GM21619 (cell line): ENCODE results near the gene PKP4.

ENCODE experiments used
- ATAC-seq: cut with Tn5 transposase; IDR thresholded peaks from one replicate; pipeline ENCODE4 v1.9.1; 2021; ENCODE audit not compliant: unreplicated experiment

Gene PKP4

GRCh38 chr2:158714420-158714819 lies 257.7 kb downstream of the PKP4 start:
- no peak for ATAC-seq

GRCh38 chr2:158715357-158715756 lies 258.6 kb downstream of the PKP4 start:
- ATAC-seq, result no peak

DNA sequence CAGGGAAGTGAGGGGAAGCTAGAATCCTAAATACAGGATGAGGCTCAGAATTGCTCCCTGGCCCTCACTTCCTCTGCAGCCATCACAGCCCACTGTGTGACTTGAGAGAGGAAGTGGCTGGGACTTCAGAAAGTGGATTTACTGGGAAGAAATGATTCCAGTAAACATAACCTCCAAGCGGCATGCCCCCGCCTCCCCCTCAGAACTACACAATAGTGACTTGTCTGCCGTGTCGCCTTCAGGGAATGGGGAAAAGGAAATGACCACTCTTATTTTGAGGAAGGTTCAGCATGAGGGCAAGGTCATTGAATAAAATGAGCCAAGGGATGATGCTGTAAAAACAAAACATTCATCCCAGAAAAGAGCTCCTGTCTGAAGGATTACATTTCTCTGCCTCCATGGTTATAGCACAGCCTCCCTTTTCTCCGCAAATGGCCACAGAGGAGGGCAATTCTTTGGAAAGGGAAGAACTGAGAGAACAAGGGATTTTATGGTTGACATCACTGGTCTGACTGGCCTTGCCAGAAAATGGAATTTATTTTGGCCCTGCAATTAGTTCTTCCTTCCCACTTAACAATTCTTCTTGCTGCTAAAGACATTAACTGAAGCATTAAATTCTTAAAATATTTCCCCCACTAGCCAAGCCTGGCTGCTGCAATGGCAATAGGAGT lies 259.5 kb downstream of the PKP4 start:
- no peak for ATAC-seq

DNA sequence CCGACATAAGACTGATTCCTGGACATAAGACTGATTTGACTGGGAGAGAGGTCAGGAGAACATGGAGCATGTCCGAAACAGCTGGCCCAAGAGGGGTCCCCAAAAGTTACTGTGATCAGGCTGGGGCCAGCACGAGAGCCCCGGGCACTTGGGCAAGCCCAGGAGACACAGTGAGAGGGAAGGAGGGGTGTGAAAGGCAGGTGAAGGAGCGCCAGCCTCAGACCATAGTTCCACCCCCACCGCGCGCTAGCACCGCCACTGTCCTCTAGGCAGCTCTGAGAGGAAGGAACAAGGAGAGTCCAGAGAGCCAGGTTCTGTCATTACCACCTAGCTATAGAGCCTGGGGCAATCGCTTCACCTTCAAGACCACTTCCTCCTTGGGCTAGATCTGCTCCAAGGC lies 260.2 kb downstream of the PKP4 start:
- ATAC-seq, result no peak

DNA sequence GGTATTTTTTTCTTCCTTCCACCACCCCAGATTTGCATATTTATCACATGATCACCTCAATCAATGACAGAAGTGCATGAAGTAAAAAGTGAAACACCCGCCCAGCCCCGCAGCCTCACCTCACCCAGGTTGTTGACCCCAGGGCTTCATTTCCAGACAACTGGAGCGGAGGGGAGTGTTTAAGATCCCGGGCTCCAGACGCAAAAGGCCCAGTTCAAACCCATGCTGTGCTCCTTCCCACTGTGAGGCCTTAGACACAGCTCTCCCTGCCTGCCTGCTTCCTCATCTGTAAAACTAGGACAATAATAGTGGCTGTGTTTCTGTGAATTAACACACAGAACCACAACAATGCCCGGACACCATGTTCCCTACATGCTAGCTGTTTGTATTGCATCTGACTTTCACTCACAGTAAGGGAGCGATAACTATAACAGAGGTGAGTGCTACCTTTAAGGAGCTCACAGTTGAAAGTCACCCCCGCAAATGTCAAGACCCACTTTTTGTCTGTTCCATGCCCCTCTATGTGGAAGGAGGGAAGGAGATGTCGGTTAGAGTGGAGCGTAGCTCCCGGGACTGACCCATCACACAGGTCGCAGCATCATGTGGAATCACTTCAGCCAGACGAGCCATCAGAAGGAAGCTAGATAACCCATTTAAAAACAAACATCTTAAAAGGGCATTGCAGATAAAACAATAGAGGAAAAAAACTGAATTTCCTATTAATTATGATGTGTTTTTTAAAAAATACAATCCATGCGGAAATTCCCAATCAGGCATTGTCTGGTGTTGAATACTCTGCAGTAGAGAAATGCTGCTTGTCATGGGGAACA lies 260.8 kb downstream of the PKP4 start:
- no peak for ATAC-seq

DNA sequence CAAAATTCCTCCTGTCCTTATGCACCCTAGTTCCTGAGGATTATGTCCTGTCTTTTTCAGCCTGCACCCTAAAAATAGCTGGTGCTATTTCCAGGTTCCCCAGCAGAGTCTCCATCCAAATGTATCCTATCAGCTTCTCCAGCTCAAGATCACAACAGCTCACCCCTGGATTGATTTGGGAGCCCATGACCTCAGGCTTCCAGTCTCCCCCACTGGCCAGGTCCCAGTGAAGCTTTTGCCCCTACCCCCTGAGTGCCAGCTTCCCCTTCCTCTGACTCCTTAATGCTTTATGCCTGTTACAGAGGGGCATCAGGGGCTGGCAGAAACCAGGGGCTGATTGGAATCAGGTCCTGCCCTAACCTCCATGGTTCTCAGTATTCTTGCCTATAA lies 261.4 kb downstream of the PKP4 start:
- ATAC-seq, result no peak

DNA sequence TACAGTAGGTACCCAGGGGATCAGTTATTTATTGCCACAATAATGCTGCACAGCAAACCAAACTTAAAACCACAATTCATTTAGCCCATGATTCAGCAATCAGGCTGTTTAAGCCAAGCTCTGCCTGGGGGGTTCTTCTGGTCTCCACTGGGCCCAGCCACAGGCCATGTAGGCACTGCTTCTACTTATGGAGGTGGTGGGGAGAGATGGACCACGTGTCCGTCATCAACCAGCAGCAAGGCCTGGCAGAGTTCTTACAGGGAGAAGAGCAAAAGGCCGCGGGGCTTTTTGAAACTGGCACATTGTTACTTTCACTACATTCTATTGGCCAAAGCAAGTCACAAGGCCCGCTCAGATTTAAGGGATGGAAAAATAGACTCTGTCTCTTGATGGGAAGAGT lies 262.1 kb downstream of the PKP4 start:
- ATAC-seq, result no peak

DNA sequence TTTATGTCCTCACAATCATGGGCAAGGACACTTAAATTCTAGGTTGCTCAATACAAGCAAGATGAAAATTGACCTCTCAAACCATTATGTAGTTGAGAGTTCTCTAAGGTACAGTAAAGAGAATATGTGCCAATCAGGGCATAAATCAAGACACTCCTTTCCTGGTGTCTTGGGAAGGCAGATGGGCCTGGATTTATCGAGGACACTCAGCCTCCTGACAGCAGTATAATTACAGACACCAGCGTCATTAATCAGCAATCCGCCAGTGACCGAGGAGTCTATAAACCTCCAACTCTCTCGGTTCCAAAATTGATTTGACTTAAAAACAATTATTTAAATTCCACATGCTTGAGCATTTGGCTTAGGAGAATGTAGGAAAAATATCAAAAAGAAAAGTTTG lies 262.7 kb downstream of the PKP4 start:
- no peak for ATAC-seq

DNA sequence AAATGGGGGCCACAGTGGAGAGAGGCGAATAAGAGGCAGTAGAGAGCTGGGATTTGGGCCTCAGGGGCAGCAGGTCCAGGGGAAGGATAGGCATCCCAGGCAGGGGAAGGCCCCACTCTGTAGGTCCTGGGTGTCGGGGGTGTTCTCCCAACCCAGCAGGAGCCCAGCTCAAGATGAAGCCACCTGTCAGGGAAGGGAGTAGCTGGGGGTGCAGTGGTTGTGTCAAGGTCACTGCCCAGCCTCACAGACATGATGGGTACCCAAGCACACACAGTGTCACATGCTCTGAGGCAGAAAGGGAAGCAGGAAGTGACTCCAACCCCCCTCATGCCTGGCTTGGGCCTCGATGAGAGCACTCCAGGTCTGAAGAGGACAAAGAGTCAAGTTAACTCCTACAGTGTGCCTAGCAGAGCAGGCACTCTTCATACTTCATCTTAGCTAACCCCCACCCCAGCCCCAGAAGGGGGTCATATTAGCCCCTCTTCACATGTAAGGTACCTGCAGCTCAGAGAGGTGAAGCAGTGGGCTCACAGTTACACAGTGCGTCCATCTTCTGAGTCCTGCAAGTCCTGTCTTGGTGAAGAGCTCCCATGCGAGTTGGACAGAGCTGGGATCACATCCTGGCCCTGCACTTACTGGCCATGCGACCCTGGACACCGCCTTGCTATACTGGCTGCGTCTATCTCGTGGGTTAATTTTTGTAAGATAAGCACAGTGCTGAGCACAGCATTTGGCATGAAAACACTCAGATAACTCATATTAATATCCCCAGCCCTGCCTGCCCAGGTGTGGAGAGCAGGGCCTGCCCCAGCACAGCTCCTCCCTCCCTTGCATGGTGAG lies 265.7 kb downstream of the PKP4 start:
- no peak for ATAC-seq

DNA sequence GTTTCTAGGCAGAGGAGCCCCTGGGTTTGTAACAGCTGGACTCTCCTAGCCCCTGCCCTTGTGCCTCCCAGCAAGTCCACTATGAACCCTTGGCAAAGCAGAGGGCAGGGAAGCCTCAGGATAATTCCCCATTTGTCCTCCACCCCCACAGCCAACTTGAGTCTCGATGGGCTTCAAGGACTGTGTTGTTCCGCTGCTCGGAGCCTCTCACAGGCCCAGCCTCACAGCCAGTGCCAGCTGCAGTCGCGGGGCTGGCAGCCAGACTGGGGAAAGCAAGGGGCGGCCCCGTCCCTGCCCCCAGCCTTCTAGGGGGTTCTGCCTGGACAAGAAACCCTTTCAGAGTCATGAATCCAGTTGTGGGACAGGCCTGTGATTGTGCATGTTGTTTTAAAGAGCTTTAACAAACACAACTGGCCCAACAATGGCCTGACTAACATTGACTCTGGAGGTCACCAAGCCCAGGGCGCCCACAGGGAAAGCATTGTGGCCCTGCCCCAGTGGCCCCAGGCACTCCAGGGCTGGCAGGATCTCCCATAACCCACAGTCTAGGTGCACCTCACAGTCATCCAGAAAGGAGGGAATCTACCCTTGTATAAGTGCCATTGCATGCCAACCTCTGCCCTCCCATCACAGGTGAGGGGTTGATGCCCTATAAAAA lies 266.6 kb downstream of the PKP4 start:
- ATAC-seq, result no peak

GRCh38 chr2:158723921-158724802 lies 267.4 kb downstream of the PKP4 start:
- ATAC-seq, result no peak

- ATAC-seq, result no peak
These were observed 268.1 kb downstream of the PKP4 start for GRCh38 chr2:158724803-158725381.

DNA sequence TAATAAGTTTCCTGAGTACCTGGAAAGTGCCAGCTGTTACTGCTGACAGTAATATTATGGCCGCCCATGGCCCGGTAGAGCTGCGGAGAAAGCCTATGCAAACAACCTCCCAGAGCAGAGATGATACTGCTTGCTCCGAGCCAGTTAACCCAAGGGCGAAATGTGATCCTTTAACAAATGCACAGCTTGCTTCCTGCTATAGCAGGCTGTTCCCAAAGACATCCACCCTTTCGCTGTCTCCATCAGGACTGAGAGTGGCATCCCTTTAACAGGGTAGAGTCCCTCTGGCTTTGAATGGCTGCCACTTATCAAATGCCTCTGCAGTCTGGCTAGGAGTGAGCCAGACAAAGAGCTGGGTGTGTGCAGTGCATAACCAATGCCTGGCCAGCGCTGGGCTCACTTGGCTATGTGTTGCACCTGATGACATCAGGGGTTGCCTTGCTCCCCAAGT lies 268.7 kb downstream of the PKP4 start:
- no peak for ATAC-seq

GRCh38 chr2:158726911-158727592 lies 270.3 kb downstream of the PKP4 start:
- ATAC-seq, result no peak

DNA sequence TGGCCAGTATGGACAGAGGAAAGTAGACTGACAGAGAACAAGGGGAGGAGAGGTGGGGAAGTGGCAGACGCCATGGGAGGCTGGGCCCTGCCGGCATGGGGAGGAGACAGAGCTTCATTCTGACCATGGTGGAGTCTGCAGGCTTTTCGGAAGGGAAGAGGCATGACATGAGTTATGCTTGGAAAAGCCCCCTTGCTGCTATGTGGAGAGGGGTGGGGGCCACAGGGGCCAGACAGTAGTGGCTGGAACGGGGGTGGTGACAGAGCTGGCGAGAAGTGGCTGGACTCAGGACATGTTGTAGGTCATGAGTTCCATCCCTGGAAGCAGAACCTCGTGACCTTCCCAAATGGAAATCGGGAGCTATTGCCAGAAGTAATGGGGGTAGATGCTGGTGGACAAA lies 271.7 kb downstream of the PKP4 start:
- no peak for ATAC-seq

DNA sequence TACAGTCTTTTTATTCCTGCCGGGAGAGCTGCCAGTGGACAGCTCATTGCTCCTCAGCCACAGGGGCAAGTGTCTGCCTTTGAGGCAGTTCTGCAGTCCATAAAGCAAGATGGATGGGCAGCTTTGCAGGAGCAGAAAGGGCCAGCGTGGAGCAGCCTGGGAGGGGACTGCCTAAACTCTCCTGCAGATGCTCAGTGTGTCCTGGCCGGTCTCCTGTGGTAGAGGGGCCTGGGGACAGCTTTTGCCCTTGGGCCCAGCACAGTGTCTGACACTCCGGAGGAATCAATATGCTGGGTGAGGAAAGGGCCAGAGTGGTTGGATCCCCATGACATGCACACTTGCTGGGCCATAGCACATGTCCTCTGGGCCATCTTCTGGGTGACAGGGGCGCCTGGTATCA lies 272.7 kb downstream of the PKP4 start:
- ATAC-seq, result no peak

- ATAC-seq, result no peak
These were observed 273.3 kb downstream of the PKP4 start for GRCh38 chr2:158729873-158730620.

GRCh38 chr2:158730621-158731140 lies 273.9 kb downstream of the PKP4 start:
- no peak for ATAC-seq
